Fibroblast of mammary gland (primary cell): Measurements from ENCODE around the gene MYO10.
A peak's percentile ranks its signal among the peaks of the same experiment; 100 is the strongest.

Source experiments
- DNase-seq: peaks from one replicate; pipeline ENCODE4 v3.0.0-alpha.2; 2010; ENCODE audit warnings: low read depth
- H3K4me3 ChIP-seq: 2 replicates; pipeline ENCODE4 v1.5.1; 2011; ENCODE audit warnings: low read depth, mild to moderate bottlenecking, low read length, moderate library complexity; ENCODE audit not compliant: control insufficient read depth
- TF ChIP-seq, protein P1 (sequence below): conservative IDR thresholded peaks from 2 replicates; pipeline ENCODE4 v1.5.1; 2011; ENCODE audit warnings: low read depth, low read length, inconsistent platforms; ENCODE audit not compliant: control insufficient read depth, insufficient read depth

MYO10 gene

DNA sequence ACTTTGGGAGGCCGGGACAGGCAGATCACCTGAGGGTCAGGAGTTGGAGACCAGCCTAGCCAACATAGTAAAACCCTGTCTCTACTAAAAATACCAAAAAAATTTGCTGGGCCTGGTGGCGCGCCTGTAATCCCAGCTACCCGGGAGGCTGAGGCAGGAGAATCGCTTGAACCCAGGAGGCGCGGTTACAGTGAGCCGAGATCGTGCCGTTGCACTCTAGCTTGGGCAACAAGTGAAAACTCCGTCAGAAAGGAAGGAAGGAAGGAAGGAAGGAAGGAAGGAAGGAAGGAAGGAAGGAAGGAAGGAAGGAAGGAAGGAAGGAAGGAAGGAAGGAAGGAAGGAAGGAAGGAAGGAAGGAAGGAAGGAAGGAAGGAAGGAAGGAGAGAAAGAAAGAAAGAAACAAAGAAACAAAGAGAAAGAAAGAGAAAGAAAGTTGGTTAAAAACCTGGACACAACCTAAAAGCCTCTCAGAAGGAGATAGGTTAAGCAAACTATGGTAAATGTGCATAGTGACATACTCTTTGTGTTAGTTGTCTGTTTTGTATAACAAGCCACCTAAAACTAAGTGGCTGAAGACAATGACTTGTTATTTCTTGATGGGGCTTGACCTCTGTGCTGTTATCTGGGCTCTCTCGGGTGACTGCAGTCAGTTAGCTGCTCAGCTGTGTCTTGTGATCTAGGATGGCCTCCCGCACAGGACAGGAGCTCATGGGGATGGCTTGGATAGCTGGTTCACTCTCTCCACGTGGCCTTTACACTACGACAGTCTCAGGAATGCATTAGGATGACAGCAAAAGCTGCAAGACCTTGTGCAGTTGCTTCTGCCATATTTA is 8.0 kb upstream of the MYO10 start:
- DNase-seq: no peak
- no peak overlapping the region for H3K4me3 ChIP-seq
- TF ChIP-seq, protein P1, sequence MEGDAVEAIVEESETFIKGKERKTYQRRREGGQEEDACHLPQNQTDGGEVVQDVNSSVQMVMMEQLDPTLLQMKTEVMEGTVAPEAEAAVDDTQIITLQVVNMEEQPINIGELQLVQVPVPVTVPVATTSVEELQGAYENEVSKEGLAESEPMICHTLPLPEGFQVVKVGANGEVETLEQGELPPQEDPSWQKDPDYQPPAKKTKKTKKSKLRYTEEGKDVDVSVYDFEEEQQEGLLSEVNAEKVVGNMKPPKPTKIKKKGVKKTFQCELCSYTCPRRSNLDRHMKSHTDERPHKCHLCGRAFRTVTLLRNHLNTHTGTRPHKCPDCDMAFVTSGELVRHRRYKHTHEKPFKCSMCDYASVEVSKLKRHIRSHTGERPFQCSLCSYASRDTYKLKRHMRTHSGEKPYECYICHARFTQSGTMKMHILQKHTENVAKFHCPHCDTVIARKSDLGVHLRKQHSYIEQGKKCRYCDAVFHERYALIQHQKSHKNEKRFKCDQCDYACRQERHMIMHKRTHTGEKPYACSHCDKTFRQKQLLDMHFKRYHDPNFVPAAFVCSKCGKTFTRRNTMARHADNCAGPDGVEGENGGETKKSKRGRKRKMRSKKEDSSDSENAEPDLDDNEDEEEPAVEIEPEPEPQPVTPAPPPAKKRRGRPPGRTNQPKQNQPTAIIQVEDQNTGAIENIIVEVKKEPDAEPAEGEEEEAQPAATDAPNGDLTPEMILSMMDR: no peak

GRCh38 chr5:16937503-16938161 is 1.5 kb upstream of the MYO10 start:
- H3K4me3 ChIP-seq: no peak overlapping the region
- no peak for DNase-seq

DNA sequence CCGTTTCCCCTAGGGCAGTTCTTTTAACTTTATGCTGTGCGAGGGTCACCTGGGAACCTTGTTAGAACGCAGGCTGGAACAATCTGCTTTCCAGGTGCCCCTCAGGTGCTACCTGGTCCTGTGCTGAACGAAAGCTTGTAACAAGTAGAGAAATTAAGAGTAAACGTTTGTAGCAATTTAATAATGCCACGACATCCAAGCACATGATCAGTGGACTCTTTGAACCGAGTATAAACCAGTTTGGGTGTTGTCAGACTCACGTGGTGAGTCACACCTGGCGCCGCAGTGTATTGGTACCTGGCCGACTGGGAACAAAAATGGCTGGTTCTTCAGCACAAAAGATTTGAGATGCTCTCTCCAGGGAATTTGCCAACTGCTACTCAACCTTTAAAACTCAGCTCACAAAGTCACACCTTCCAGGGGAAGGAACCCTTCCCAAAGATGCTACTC is 926 bp upstream of the MYO10 start:
- peak overlapping the region; percentile 75 for H3K4me3 ChIP-seq
- TF ChIP-seq, protein P1: no peak
- DNase-seq: no peak

More at GRCh38 chr5:16937503-16938161, 1.5 kb upstream of the MYO10 start:
- TF ChIP-seq, protein P1: no peak

DNA sequence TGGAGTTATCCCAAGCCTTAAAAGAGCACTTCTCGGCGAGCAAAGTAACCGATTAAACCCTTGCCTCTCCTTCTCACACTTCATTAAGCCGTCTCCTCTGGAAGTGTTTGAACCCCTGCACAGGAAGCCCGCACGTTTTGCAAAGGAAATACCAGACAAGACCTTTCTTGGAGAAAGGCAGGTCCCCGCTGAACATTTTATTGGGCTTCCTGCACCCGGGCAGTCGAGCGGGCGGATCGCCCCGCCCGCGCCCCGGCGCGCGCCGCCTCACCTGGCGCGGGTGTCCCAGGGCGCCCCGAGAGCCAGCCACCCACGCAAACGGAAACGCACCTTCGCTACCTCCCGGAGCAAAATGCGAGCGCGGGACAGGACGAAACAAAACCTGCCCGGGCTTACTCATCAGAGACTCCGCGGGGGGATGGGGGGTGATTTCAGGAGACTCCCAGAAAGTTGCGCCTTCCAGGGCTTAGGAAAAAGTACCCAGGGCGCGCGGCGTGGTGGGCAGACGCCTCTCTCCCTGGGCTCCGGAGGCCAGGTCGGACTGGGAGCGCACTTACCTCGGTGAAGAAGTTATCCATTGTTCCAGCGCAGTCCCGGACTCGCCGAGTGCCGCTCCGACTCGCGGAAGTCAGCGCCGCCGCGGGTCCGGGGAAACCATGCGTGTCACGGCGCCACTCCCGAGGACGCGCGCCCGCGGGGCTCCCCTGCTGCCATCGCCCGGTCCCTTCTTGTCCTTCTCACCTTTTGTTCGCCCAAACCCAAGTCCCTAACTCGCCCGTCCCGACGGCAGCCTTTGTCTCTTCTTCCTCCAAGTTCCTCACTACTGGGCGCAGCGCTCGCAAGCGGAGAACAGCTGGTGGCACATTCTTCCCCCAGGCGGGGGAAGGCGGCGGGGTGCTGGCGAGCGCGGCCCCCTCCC is 598 bp downstream of the MYO10 start:
- TF ChIP-seq, protein P1: no peak
- peak overlapping the region; percentile 82 for H3K4me3 ChIP-seq
- peak; percentile 30 for DNase-seq

DNA sequence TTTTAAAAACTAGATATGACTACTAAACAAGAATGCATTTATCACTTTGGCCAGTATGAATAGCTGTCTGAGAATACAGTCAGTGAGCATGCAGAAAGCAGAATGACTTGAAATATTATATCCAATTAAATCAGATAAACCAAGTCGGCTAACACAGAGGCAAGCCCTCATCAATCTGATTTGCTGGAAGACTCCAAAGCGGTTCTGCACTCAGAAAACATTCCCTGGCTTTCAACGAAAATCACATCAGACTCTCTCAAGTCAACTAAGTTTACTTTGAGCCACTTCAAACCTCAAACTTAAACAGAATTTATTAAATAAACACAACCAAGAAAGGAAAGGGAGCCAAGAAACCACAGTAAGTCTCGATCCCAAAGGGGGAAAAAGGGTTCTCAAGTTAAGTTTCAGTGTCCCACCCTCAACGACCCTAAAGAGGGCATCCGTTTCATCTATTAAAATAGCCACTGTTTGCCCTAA is 1.4 kb downstream of the MYO10 start:
- DNase-seq: peak; percentile 44
- TF ChIP-seq, protein P1: no peak
- peak overlapping the region; percentile 82 for H3K4me3 ChIP-seq

GRCh38 chr5:16934123-16934522 is 2.0 kb downstream of the MYO10 start:
- peak overlapping the region; percentile 82 for H3K4me3 ChIP-seq
- DNase-seq: peak; percentile 58
- TF ChIP-seq, protein P1: peak; percentile 84
